Hair follicular keratinocyte (primary cell): ENCODE measurements around the gene PIK3C3. TPM values are rescaled to one million over a fixed set of nuclear protein-coding genes. Genes with fewer than 3 reads are reported as not detected.

Experiments
- total RNA-seq: library from RNA; depleted of rRNA; stranded (reverse); fragments of >200 nt; gene quantifications from 2 replicates; pipeline ENCODE4 v1.2.3, GENCODE V29; 2015

The PIK3C3 gene
- total RNA-seq: 26.3 and 33.7 TPM in 2 replicates

DNA sequence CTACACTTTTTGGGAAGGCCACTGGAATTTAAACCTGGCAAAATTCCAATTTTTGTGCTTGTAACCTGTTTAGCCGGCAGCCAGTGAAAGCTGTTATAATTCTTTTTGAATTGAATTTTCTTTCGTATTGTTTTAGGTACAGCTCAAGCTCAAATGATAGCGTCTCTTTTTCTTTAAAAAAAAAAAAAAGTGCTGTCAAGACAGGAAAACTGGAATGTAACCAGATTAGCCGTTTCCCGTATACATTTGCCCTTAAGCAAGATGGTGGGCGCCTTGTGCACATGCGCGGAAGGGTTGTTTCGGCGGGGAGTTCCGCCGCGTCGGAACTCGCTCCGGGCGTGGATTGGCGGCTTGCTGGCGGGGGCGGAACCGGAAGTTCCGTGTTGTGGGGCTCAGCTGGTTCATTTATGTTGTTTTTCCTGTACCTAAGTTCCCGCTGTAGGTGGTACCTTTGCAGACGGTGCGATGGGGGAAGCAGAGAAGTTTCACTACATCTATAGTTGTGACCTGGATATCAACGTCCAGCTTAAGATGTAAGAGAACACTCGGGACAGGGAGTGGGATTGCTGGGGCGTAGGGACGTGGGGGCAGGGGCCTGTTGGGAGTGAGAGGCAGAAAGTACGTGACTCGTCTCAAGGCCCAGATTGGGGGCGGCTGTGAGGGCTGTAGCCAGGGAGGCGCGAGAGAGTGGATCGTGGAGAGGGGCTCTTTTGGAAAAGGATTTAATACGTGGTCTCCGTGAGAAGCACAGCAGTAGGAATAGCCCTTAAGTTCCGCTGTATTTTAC, at the start of gene PIK3C3:
TSS of gene PIK3C3 (plus strand) at position 408 of the 787 bp plus-strand sequence. CDS start at position 466, 58 bp downstream.

